Stimulated activated CD8-positive, alpha-beta memory T cell treated with anti-CD3 and anti-CD28 coated beads, Interleukin-15, amount 100 ng/mL, for 24 hours (primary cell): Measurements from ENCODE around the gene SKIC2.
"Not testable (repeated sequence)": the region's sequence is repeated elsewhere in the genome, so short reads cannot be mapped to it uniquely, and the experiment has no call there.

Experiments used
- DNase-seq: peaks from one replicate; pipeline ENCODE4 v3.0.0-alpha.2; 2020; ENCODE audit warnings: low read depth

Gene SKIC2

DNA sequence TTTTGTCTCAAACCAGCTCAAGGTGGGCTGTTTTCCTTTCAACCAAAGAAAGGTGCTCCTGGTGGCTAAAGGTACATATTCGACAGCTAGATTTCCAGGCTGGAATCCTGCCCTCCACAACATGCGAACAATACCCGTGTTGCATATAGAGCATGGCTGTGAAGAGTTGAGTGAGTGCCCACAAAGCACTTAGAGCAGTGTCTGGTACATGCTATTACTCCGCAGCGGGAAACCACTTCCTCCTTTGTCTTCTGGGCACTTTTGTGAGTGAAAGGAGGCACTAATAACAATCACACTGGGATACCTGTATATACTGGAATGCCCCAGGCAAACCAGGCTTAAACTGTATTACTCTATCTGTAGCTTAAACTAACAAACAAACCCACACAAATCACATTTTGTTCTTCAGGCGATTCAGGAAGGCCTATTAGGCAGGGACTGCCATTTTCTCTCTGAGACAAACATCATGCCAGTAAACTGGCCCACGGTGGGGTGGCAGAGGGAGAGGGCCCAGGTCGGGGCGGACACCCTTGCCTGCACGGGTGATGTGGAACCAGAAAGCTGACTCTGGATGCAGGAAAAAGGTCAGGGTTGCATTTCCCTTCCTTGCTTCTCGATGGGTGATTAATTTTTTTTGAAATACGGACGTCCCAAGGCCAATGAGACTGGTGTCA, 46.0 kb downstream of the SKIC2 start:
- not testable (repeated sequence) for DNase-seq

DNA sequence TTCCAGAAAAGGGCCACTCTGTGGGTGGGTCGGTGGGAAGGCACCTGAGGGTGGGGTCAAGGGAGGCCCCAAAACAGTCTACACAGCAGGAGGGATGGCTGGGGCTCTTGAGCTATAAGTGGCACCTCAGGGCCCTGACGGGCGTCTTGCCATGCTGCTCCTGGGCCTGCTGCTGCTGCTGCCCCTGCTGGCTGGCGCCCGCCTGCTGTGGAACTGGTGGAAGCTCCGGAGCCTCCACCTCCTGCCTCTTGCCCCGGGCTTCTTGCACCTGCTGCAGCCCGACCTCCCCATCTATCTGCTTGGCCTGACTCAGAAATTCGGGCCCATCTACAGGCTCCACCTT, 46.5 kb downstream of the SKIC2 start:
- not testable (repeated sequence) for DNase-seq

DNA sequence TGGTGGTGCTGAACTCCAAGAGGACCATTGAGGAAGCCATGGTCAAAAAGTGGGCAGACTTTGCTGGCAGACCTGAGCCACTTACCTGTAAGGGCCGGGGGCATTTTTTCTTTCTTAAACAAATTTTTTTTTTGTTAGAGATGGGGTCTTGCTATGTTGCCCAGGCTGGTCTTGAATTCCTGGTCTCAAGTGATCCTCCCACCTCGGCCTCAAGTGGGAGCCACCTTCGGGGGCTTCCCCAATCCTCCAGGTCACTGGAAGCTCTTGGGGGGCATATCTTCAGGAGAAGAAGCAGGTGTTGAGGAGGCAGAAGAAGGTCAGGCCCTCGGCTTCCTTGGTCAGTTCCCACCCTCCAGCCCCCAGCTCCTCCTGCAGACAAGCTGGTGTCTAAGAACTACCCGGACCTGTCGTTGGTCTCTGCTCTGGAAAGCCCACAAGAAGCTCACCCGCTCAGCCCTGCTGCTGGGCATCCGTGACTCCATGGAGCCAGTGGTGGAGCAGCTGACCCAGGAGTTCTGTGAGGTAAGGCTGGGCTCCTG, 47.1 kb downstream of the SKIC2 start:
- DNase-seq, result not testable (repeated sequence)

DNA sequence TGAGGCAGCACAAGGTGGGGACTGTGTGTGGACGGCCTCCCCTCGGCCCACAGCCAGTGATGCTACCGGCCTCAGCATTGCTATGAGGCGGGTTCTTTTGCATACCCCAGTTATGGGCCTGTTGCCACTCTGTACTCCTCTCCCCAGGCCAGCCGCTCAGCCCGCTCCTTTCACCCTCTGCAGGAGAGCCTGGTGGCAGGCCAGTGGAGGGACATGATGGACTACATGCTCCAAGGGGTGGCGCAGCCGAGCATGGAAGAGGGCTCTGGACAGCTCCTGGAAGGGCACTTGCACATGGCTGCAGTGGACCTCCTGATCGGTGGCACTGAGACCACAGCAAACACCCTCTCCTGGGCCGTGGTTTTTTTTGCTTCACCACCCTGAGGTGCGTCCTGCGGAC, 48.1 kb downstream of the SKIC2 start:
- not testable (repeated sequence) for DNase-seq

DNA sequence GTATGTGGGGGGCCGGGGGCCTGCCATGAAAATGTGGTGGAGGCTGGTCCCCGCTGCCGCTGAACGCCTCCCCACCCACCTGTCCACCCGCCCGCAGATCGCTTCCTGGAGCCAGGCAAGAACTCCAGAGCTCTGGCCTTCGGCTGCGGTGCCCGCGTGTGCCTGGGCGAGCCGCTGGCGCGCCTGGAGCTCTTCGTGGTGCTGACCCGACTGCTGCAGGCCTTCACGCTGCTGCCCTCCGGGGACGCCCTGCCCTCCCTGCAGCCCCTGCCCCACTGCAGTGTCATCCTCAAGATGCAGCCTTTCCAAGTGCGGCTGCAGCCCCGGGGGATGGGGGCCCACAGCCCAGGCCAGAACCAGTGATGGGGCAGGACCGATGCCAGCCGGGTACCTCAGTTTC, 49.1 kb downstream of the SKIC2 start:
- not testable (repeated sequence) for DNase-seq

DNA sequence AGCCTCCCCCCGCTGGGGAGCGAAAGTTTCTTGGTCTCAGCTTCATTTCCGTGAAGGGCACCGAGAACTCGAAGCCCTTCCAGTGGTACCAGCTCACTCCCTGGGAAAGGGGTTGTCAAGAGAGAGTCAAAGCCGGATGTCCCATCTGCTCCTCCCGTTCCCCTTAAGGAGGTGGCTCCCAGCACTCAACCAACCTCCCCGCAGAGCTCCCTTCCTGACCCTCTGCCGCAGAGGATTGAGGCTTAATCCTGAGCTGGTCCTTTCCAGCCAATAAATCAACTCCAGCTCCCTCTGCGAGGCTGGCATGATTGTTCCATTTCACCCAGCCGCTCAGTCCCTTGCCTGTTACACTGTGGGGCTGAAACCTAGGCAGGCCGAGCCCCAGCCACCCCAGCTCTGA, 49.6 kb downstream of the SKIC2 start:
- DNase-seq, result not testable (repeated sequence)

DNA sequence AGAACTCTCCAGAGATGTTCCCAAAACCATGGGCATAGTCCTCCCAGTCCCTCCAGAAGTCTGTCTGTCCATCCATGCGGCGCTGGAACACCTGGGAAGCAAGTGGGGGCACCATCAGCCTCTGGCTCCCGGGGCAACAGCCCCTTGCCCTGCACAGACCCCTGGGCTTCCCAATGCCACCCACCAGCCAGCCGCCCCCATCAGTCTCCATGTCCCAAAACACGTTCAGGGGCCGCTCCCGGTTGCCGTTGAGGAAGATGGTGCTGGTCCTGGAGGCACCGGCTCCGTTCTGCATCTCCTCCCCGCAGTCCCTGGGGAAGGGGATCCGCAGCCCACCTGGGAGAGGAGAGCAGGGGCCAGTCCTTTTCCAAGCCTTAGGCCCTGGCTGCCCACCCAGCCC, 50.6 kb downstream of the SKIC2 start:
- DNase-seq, result not testable (repeated sequence)

DNA sequence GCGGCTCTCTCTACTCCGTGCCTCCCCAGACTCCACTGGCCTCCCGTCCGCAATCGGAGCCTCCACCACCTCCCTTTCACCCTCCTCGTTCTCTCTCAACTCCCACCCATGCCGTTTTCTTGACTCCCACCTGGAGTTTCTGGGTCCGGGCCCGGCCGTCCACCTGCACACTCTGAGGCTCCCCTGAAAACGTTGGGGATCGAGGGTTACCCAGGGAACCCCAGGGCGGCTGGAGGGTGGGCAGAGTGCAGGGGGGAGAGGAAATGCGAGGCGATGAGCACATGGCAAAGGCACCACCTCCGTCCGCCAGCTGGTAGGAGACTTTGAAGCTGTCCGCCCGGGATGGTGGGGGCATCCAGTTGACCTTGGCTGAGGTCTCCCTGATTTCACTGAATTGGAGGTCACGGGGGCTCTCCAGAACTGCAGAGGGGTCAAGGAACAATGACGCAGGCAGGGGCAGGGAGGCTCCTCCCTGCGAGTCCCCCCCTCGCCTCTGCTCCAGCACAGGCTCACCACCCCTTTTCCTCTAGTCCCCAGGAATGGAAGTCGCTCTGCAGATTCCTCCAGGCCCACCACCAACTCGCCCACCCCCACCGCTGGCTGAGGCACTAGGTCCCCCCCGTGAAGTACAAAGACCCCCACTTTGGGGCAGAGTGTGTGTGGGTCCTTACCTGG, 52.0 kb downstream of the SKIC2 start:
- not testable (repeated sequence) for DNase-seq

DNA sequence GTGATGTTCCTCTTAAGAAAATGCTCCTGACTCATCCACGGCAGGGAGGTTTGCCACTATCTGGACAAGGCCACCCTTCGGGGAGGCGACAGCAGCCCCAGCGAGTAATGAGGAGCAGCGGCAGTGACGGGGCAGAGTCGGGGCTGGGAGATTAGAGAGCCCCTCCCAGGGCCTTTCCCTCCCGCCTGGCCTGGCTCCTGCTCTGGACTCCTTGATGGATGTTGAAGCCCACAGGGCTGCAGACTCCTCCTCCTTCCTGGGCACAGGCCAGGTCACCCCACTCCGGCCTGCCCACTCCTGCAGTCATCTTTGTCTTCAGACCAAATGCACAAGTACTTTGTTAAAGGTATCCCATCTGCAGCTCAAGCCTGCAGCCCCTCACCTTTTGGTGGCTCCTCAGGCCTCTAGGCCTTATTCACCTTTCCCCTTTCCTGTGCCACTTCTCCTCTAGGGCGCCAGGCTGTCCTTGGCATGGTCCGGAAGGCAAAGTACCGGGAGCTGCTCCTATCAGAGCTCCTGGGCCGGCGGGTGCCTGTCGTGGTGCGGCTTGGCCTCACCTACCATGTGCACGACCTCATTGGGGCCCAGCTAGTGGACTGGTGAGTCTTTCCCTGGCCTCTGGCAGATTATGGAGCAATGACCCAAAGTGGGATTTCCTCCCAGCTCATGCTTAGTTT, 54.1 kb downstream of the SKIC2 start:
- not testable (repeated sequence) for DNase-seq

DNA sequence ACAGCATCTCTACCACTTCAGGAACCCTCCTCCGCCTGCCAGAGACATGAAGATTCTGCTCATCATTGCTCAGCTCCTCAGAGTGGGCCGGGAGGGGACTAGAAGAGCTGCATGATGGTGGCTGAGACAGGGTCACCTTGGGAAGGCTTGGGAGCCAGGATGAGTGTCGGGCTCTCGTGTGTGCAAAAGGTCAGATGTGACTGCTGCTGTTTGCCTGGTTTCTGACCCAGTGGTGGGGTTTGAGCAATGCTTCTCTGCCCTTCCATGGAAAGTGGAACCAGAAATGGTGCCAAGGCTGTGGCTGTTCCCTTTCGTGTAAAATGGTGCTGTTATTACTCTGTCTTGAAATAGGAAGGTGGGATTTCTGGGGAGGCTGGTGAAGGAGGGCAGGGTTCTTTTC, 54.8 kb downstream of the SKIC2 start:
- not testable (repeated sequence) for DNase-seq

DNA sequence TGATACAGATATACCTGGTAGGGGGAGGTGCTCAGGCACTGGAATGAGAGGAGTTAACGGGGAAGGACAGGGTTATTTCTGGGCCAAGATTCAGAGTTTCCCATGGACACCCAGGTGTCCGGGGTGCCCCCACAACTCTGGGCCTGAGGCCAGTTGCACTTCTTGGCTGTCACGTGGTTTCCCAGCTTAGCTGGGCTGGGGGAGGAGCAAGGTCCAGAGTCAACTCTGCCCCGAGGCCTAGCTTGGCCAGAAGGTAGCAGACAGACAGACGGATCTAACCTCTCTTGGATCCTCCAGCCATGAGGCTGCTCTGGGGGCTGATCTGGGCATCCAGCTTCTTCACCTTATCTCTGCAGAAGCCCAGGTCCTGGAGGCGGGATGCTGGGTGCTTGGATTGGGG, 55.6 kb downstream of the SKIC2 start, which contains the start of gene C4B:
C4B (plus strand) TSS at position 249 of the 400 bp plus-strand sequence; CDS start at position 300, 51 bp downstream.
- DNase-seq, result not testable (repeated sequence)
